ENCODE data around the gene PCGF3. TPM values are rescaled to one million over a fixed set of nuclear protein-coding genes. Genes with fewer than 3 reads are reported as not detected.

The PCGF3 gene
- total RNA-seq, 6 experiments from 2014 or later: 13.0 to 23.5 (median 14.7) TPM

GRCh38 chr4:818106-818921, 112.7 kb downstream of the PCGF3 start:
- Histone ChIP-seq H3K27me3 (no peaks in the 10 kb centered on the region), H3K4me1 (peaks cover 0 to 13% (median 2%) of the 10 kb centered on the region in 4 donors), H3K4me3 (no peak overlapping the region), H3K27ac (no peak overlapping the region), H3K9me3 (no peaks in the 10 kb centered on the region), H3K36me3 (no peaks in the 10 kb centered on the region)
- 95% methylated on average over 4 of the region's 42 CpGs for WGBS (ENCODE audit: insufficient coverage, low coverage, low lambda C conversion rate, missing lambda C conversion rate)
- intact Hi-C loops (cut with DNase I): no loop called here
- no peak for ATAC-seq
- TF ChIP-seq POLR2A (IDR thresholded peaks at IDR 0.05): no peak
- no peak for TF ChIP-seq CTCF (IDR thresholded peaks at IDR 0.05)
- peak in 2 of 3 donors; percentile 45 to 53 for DNase-seq

- Histone ChIP-seq H3K4me3 (no peak overlapping the region), H3K36me3 (no peaks in the 10 kb centered on the region), H3K9me3 (no peaks in the 10 kb centered on the region), H3K27me3 (no peaks in the 10 kb centered on the region), H3K4me1 (peaks cover 0 to 13% (median 2%) of the 10 kb centered on the region in 4 donors), H3K27ac (no peak overlapping the region)
- intact Hi-C loops (cut with DNase I): no loop called here
- ATAC-seq: no peak
- 65% methylated on average over 6 of the region's 20 CpGs for WGBS (ENCODE audit: insufficient coverage, low coverage, low lambda C conversion rate, missing lambda C conversion rate)
- no peak for TF ChIP-seq POLR2A (IDR thresholded peaks at IDR 0.05)
- no peak for TF ChIP-seq CTCF (IDR thresholded peaks at IDR 0.05)
- peak in 1 of 3 donors; percentile 34 for DNase-seq
Observed at GRCh38 chr4:819401-820229, 114.0 kb downstream of the PCGF3 start.

Other genes with a start within 250 kb of the PCGF3 start
- gene ZNF721, start 206.7 kb upstream of the PCGF3 start, total RNA-seq: 10 to 100 TPM in 3 of 6 experiments, 1 to 10 TPM in 3; 7.1 to 12.7 (median 10.0) TPM
- gene PIGG, start 206.6 kb upstream of the PCGF3 start, total RNA-seq: 10 to 100 TPM; 16.4 to 23.1 (median 19.9) TPM
- not detected for gene TMEM271, start 129.5 kb upstream of the PCGF3 start, total RNA-seq
- 1 to 10 TPM in 1 of 6 experiments, under 1 TPM in 4, not detected in 1; 0.24 to 1.9 (median 0.76) TPM for gene PDE6B, start 80.3 kb upstream of the PCGF3 start, total RNA-seq
- gene ATP5ME, start 31.6 kb upstream of the PCGF3 start, total RNA-seq: 100 to 1,000 TPM in 4 of 6 experiments, 10 to 100 TPM in 2; 78.2 to 225 (median 162) TPM
- gene MYL5, start 31.3 kb upstream of the PCGF3 start, total RNA-seq: 1 to 10 TPM; 6.9 to 9.2 (median 8.4) TPM
- gene SLC49A3, start 16.7 kb upstream of the PCGF3 start, total RNA-seq: 1 to 10 TPM; 2.9 to 9.0 (median 5.2) TPM
- 1 to 10 TPM in 5 of 6 experiments, under 1 TPM in 1; 0.86 to 3.7 (median 2.4) TPM for gene CPLX1, start 120.3 kb downstream of the PCGF3 start, total RNA-seq
- 10 to 100 TPM; 53.2 to 85.0 (median 64.5) TPM for gene GAK, start 226.5 kb downstream of the PCGF3 start, total RNA-seq
- gene TMEM175, start 226.6 kb downstream of the PCGF3 start, total RNA-seq: 10 to 100 TPM; 22.0 to 31.8 (median 23.6) TPM

Measured in right lobe of liver (tissue), 6 donors.